ENCODE data around the gene RPP25.

DNA sequence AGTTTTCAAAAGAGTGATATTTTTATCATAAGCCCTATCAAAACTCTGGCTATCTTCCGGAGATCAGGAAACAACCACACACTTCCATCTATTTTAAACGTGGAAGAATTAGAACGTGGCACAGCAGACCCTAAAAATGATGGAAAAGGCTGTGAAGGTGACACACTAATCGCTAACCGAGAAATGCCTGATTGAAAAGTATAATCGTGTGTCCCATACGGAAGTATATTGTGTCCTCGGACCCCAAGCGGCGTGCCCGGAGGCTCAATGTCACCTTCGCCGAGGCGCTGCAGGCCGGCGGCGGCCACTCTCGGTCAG, 19.3 kb downstream of the RPP25 start:
- TF ChIP-seq, protein P1, sequence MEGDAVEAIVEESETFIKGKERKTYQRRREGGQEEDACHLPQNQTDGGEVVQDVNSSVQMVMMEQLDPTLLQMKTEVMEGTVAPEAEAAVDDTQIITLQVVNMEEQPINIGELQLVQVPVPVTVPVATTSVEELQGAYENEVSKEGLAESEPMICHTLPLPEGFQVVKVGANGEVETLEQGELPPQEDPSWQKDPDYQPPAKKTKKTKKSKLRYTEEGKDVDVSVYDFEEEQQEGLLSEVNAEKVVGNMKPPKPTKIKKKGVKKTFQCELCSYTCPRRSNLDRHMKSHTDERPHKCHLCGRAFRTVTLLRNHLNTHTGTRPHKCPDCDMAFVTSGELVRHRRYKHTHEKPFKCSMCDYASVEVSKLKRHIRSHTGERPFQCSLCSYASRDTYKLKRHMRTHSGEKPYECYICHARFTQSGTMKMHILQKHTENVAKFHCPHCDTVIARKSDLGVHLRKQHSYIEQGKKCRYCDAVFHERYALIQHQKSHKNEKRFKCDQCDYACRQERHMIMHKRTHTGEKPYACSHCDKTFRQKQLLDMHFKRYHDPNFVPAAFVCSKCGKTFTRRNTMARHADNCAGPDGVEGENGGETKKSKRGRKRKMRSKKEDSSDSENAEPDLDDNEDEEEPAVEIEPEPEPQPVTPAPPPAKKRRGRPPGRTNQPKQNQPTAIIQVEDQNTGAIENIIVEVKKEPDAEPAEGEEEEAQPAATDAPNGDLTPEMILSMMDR (conservative IDR thresholded peaks at IDR 0.05 in 1 of 2, IDR thresholded peaks at IDR 0.05 in 1 of 2; ENCODE audit: low read depth in 1 of 2, low read length in 2 of 2) = no peak
- TF ChIP-seq EZH2 (IDR thresholded peaks at IDR 0.05; ENCODE audit: low read length, missing control alignments) = no peak
